AG08395 (cell line): ENCODE measurements around the gene INSC.

Experiments used
- DNase-seq: peaks from one replicate; pipeline ENCODE4 v3.0.0; 2012; ENCODE audit warnings: mixed read lengths, low spot score

INSC gene

DNA sequence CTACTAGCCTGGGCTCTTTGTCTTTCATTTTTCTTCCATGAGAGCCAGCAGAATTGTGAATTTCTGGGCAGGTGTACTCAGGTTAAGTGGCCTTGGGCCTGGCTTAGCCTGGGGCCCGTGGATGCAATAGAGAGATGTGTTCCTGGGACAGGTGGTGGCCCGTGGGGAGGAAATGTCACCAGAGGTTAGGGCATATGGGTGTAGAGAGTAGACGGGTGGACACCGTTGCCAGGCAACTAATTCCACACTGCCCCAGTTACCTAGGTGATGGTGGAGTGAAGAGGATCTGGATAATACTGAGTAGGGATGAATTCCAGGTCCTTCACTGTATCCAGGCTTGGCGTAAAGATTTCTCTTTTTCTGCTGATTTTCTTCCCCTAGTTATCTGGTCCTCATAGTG is 175.0 kb downstream of the INSC start:
- no peak for DNase-seq

DNA sequence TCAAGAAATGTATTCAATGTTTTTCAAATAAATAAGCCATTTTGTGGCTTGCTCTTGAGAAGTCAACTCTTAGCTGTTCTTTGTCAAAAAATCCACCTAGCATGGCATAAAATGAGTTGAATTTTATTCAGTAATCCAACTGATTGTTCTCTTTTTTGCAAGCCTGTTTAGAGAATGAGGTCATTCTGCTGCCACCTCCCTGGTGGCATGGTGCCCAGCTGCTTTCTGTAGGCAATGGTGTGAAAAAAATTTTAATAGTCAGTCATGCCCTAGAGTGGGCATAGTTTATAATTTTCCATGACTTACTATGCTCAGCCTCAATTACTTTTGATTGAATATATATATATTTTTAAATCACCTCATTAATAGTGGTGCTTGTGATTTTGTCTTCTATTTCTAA is 177.2 kb downstream of the INSC start:
- no peak for DNase-seq

DNA sequence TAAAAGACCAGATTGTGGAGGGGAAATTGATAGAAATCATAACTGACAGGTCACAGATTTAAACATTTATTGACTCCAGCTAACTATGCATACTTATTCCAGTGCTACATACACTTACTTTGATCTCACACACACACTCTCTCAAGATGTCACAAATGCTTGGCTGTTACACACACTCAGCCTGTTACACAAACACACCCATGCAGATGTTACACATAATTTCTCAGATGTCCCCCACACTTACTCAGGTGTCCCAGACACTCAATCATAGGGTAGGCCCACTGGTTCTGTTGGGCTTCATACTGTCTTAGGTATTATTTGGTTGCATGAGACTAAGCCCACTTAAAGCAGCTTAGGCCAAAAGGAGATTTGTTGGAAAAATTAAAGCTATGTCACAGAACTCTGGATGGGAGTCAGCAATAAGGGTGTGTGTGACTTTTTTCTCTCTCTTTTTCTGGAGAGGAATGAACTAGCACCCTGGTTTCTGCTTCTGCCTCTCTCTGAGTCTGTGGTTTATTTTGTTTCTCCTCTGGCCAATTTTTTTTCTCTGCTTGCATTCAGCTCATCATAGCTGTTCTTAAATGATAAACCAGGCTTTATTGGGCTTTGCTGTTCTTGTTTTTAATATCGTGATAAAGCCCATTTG is 179.4 kb downstream of the INSC start:
- no peak for DNase-seq

DNA sequence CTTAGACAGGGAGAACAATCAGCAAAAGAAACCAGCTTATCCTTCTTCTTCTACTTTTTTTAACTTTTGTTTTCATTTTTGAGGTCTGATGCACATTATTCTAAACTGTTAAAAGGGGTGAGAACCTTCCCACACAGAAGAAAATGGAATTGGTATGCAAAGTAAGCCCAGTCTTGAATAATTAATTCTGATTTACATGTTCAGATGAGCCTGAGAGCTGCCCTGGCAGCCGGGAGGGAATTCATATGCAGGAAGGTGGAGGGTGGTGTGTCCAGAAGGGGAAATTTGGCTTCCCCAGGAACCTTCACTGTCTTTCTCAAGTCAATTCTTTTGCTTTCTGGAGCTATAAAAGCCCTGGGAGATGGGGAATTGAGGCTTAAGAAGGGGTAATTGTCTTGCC is 181.0 kb downstream of the INSC start:
- no peak for DNase-seq
